C4-2B (cell line): ENCODE data around the gene COMTD1.

Experiments used
- CTCF ChIP-seq: fragments of 450-650 bp; conservative IDR thresholded peaks from 2 replicates; pipeline ENCODE4 v1.5.1; 2017; ENCODE audit warnings: mild to moderate bottlenecking
- ZFX ChIP-seq: fragments of 450-650 bp; IDR thresholded peaks from 2 replicates; pipeline ENCODE4 v1.6.1; 2017

- TF ChIP-seq CTCF (no peak), ZFX (no peak)
Observed at GRCh38 chr10:75245354-75246250, 9.8 kb upstream of the COMTD1 start.
